ENCODE measurements around the gene ZNF652.
"Not testable (repeated sequence)": the region's sequence is repeated elsewhere in the genome, so short reads cannot be mapped to it uniquely, and the experiment has no call there.

The ZNF652 gene

GRCh38 chr17:49327835-49328784 lies 33.9 kb downstream of the ZNF652 start:
- DNase-seq, result no peak
- intact Hi-C loops (cut with DNase I), result no loop called here

DNA sequence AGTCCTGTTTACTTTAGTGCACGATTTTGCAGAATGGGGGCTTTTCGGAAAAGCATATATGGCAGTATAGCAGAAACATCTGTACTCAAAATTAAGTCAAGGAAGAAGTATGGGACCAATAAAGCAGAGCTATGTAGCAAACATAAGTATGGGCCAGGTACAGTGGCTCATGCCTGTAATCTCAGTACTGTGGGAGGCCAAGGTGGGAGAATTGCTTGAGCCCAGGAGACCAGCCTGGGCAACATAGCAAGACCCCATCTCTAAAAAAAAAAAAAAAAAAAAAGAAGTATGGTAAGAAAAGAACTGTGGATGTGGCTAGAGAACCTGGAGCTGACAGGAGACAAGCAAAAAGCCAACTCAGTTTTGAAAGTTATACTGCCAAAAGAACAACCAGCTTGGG lies 36.1 kb downstream of the ZNF652 start:
- intact Hi-C loops (cut with DNase I), result no loop called here
- no peak for DNase-seq

DNA sequence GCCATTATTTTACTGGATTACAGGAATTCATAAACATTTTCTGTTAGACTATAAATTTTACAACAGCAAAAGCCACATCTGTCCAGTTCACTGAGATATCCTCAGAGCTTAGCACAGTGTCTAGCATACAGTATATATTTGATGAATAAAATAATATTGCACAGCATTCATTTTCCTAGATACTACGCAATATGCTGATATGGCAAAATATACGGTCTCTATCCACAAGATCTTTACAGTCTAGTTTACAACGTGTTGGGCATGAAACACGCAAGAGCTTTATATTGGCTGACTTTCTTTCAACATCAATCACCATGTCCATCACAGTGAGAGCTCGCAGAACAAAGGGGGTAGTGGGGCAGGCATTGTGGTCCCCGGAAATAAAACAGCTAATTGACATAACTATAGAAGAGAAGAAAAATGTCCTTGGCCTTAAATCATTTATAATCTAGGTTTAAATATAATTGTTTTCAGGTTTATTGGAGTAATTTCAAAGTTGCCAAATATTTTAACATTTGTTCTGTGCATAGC lies 43.5 kb downstream of the ZNF652 start:
- intact Hi-C loops (cut with DNase I), result loop anchor here (5.0 kb wide), 2 partner anchors 39 to 244 kb away; no protein-coding TSS in a partner anchor
- DNase-seq, result no peak

- intact Hi-C loops (cut with DNase I), result loop anchor here (5.0 kb wide), 2 partner anchors 40 to 245 kb away; no protein-coding TSS in a partner anchor
- DNase-seq, result no peak
Measured at GRCh38 chr17:49316889-49317675, 45.0 kb downstream of the ZNF652 start.

- intact Hi-C loops (cut with DNase I), result loop anchor here (5.0 kb wide), 2 partner anchors 41 to 246 kb away; no protein-coding TSS in a partner anchor
- no peak for DNase-seq
Measured at GRCh38 chr17:49316258-49316570, 45.8 kb downstream of the ZNF652 start.

- DNase-seq, result peak; percentile 40 to 95 (median 76)
- intact Hi-C loops (cut with DNase I), result loop anchor here (1.0 to 5.0 kb wide), 3 partner anchors 42 to 247 kb away; no protein-coding TSS in a partner anchor
Measured at GRCh38 chr17:49315551-49316257, 46.3 kb downstream of the ZNF652 start.

GRCh38 chr17:49312722-49313121 lies 49.3 kb downstream of the ZNF652 start:
- intact Hi-C loops (cut with DNase I), result no loop called here
- no peak for DNase-seq

GRCh38 chr17:49299996-49300395 lies 62.1 kb downstream of the ZNF652 start:
- intact Hi-C loops (cut with DNase I), result loop anchor here (10.0 kb wide), 1 partner anchor 75 kb away; no protein-coding TSS in a partner anchor

GRCh38 chr17:49298371-49298976 lies 63.6 kb downstream of the ZNF652 start:
- DNase-seq, result no peak
- intact Hi-C loops (cut with DNase I), result loop anchor here (10.0 kb wide), 1 partner anchor 74 kb away; no protein-coding TSS in a partner anchor

More at GRCh38 chr17:49299996-49300395, 62.1 kb downstream of the ZNF652 start:
- DNase-seq, result no peak

- no peak for DNase-seq
- intact Hi-C loops (cut with DNase I), result loop anchor here (10.0 kb wide), 1 partner anchor 72 kb away; no protein-coding TSS in a partner anchor
Measured at GRCh38 chr17:49297141-49297540, 64.9 kb downstream of the ZNF652 start.

GRCh38 chr17:49294122-49294521 lies 67.9 kb downstream of the ZNF652 start:
- DNase-seq, result no peak
- intact Hi-C loops (cut with DNase I), result loop anchor here (10.0 kb wide), 1 partner anchor 69 kb away; no protein-coding TSS in a partner anchor

- no peak for DNase-seq
- intact Hi-C loops (cut with DNase I), result loop anchor here (10.0 kb wide), 1 partner anchor 68 kb away; no protein-coding TSS in a partner anchor
Measured at GRCh38 chr17:49292901-49293300, 69.1 kb downstream of the ZNF652 start.

GRCh38 chr17:49291929-49292328 lies 70.1 kb downstream of the ZNF652 start:
- intact Hi-C loops (cut with DNase I), result loop anchor here (10.0 kb wide), 1 partner anchor 67 kb away; no protein-coding TSS in a partner anchor
- no peak for DNase-seq

DNA sequence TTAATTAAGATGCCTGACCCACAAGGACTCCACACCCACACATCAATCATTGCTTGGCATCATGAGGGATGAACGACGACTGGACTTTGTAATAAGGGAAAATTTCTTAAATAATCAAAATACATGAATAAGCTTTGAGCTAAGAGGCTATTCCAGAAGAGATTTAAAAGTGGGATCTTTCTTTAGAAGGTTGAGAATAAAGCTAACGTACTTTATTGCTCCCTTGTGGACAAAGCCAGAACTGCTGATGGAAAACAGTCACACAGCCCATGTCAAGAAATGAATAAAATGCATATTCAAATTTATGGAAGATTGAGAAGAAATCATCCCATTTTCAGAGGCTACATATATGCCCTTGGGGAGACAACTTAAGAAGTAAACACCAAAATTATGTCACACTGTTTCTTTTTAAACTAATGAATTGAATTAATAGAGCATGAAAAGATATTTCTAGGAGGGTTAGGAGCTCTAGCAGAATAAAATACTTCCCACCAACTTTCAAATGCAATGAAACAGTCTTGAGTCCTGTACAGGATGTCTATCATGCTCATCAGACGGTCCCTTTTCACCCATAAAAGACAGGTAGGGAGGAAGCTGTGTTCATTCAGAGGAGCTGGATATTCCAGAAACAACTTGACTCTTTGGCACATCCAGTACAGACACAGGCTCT lies 71.2 kb downstream of the ZNF652 start:
- intact Hi-C loops (cut with DNase I), result loop anchor here (10.0 kb wide), 1 partner anchor 66 kb away; no protein-coding TSS in a partner anchor
- DNase-seq, result no peak

DNA sequence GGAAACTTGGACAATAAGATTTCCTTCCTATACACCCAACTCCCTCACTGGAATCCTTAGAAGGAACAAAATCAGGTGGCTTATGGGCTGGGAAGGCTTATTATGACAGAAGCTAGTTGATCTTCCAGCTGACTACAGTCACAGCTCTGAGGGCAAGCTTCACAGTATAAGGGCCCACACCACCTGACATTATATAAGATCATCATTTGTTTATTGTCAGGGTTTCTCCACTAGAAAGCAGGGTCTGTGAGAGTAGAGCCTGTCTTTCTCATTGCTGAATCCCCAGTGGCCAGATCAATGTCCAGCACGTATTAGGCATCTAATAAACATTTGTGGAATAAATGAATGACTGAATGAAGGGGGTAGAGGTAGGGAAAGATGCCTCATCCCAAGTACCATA lies 73.7 kb downstream of the ZNF652 start:
- DNase-seq, result no peak
- intact Hi-C loops (cut with DNase I), result no loop called here

GRCh38 chr17:49287481-49287880 lies 74.6 kb downstream of the ZNF652 start:
- DNase-seq, result no peak
- intact Hi-C loops (cut with DNase I), result no loop called here

GRCh38 chr17:49286261-49286973 lies 75.6 kb downstream of the ZNF652 start:
- intact Hi-C loops (cut with DNase I); DNase-seq: not testable (repeated sequence)

DNA sequence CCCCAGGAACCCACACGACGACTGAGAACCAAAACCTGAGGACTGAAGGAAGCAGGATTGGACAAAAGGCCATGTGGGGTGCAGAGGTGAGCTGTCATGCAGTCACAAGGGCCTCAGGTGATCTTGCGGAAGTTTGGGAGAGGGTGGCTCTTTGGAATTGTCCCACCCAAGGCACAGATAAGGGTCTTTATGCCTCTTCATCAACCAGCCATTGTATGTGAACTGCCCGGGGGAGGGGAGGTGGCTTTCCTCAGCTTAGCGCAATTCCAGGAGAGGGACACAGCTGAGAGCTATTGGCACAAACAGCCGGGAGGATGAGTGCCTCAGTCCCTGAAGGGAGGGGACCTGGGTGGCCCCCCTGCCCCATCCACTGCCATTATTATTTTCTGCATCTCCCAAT lies 76.3 kb downstream of the ZNF652 start:
- intact Hi-C loops (cut with DNase I), result no loop called here
- no peak for DNase-seq
